PC-9 (cell line): Measurements from ENCODE around the gene PCDHB8.

ENCODE experiments used
- CTCF ChIP-seq: fragments of 200-600 bp; sonication (generic); conservative IDR thresholded peaks from 2 replicates; pipeline ENCODE4 v1.6.1; 2017; ENCODE audit warnings: mixed run types, antibody characterized with exemption, mild to moderate bottlenecking, moderate library complexity
- EZH2 ChIP-seq: fragments of 200-600 bp; sonication (generic); IDR thresholded peaks from 2 replicates; pipeline ENCODE4 v1.8.0; 2017; ENCODE audit warnings: antibody characterized with exemption, low read depth

GRCh38 chr5:141150993-141151325 is 26.6 kb upstream of the PCDHB8 start:
- TF ChIP-seq CTCF (no peak), EZH2 (no peak)
